Spleen (tissue), 11 donors: ENCODE results near the gene SEC24B. TPM values are rescaled to one million over a fixed set of nuclear protein-coding genes. Genes with fewer than 3 reads are reported as not detected.

ENCODE experiments used
- DNase-seq: peaks from one replicate; pipeline ENCODE4 v3.0.0-alpha.2; 2020
- H3K27ac ChIP-seq, 8 donors: fragments of 200-600 bp; sonication (generic) in 7 of 8; 1 replicate in 4 of 8; 2 replicates in 4 of 8; pipeline versions ENCODE4 v1.5.0 to v1.8.0; 2016 to 2021; ENCODE audit warnings: inconsistent platforms in 4 of 8, mild to moderate bottlenecking in 4 of 8, moderate library complexity in 1 of 8
- H3K27me3 ChIP-seq, 7 donors: fragments of 200-600 bp; sonication (generic) in 6 of 7; replicated peaks in 1 of 7; 1 replicate in 4 of 7; 2 replicates in 3 of 7; pipeline versions ENCODE4 v1.5.0 to v1.8.0; 2016 to 2021; ENCODE audit warnings: inconsistent platforms in 3 of 7, mild to moderate bottlenecking in 1 of 7
- H3K36me3 ChIP-seq, 6 donors: fragments of 200-600 bp; sonication (generic) in 5 of 6; 1 replicate in 4 of 6; 2 replicates in 2 of 6; pipeline versions ENCODE4 v1.5.0 to v1.8.0; 2016 to 2021; ENCODE audit warnings: inconsistent platforms in 2 of 6
- H3K4me1 ChIP-seq, 6 donors: fragments of 200-600 bp; sonication (generic) in 5 of 6; 1 replicate in 3 of 6; 2 replicates in 3 of 6; pipeline versions ENCODE4 v1.5.0 to v1.8.0; 2016 to 2021; ENCODE audit warnings: inconsistent platforms in 3 of 6
- H3K4me3 ChIP-seq, 8 donors: fragments of 200-600 bp; sonication (generic) in 7 of 8; 1 replicate in 4 of 8; 2 replicates in 4 of 8; pipeline versions ENCODE4 v1.5.0 to v1.8.0; 2016 to 2021; ENCODE audit warnings: inconsistent platforms in 4 of 8, mild to moderate bottlenecking in 4 of 8, moderate library complexity in 2 of 8
- H3K9me3 ChIP-seq, 8 donors: fragments of 200-600 bp; sonication (generic) in 7 of 8; 1 replicate in 4 of 8; 2 replicates in 4 of 8; pipeline versions ENCODE4 v1.5.0 to v1.8.0; 2016 to 2021; ENCODE audit warnings: inconsistent platforms in 4 of 8
- POLR2A ChIP-seq, 3 donors: fragments of 450-650 bp; IDR thresholded peaks; one replicate each; pipeline ENCODE4 v1.5.1; 2017; ENCODE audit warnings: antibody characterized with exemption in 3 of 3, mild to moderate bottlenecking in 1 of 3
- POLR2AphosphoS5 ChIP-seq, 3 donors: sonication (generic); formaldehyde crosslinking; IDR thresholded peaks; one replicate each; pipeline ENCODE4 v1.5.1; 2017; ENCODE audit warnings: antibody characterized with exemption in 3 of 3
- WGBS, 5 donors: extraction: QIAGEN DNeasy Blood & Tissue Kit in 3 of 5; methylation state at CpG; one replicate each; pipeline versions ENCODE4 v1.1.5 to v1.1.7; 2013 to 2018; 5-methylcytosine and 5-hydroxymethylcytosine counted together
- intact Hi-C: fragments of 100-400 bp; cut with DNase I; formaldehyde crosslinking; loops from one replicate; pipeline ENCODE4 v1.15.0; 2023; ENCODE audit warnings: low total_unique reads
- polyA plus RNA-seq, 3 donors: library from polyadenylated mRNA; stranded (reverse); fragments of 200-250 nt; gene quantifications; one replicate each; pipeline ENCODE4 v1.2.1, GENCODE V29; 2013
- total RNA-seq, 7 donors: library from RNA; depleted of rRNA in 3 of 7; stranded (reverse); fragments of >200 nt in 3 of 7; fragmentation: NEBNext Ultra II Directional in 4 of 7; extraction: Animal tissue kit (Norgen Biotek cat#: 25700) in 4 of 7; gene quantifications; one replicate each; pipeline versions ENCODE4 v1.1.0 to v1.2.1, GENCODE V29; 2016 to 2021
- TF ChIP-seq, protein P1 (sequence below), 11 experiments: fragments of 200-600 bp in 7 of 11; fragments of 450-650 bp in 4 of 11; sonication (generic) in 4 of 11; IDR thresholded peaks in 8 of 11; conservative IDR thresholded peaks in 3 of 11; 1 replicate in 7 of 11; 2 replicates in 4 of 11; pipeline versions ENCODE4 v1.4.0 to v1.8.0; 2016 to 2021; ENCODE audit warnings: antibody characterized with exemption in 11 of 11, inconsistent platforms in 4 of 11, mild to moderate bottlenecking in 1 of 11
- donor health status: healthy with polysubstance abuse.
- donor health status: DM: no; HTN: no; CAD: no; lungs with moderate emphysema.
- donor health status: DM: no; HTN: no; CAD: no.
- donor health status: Bipolar disorder and iron deficiency.
- donor health status: healthy.
- donor health status: DM: no; HTN: no; CAD: no.
- donor health status: DM: yes; HTN: yes; CAD: no.

The SEC24B gene
- total and polyA plus RNA-seq, 10 donors: 7.1 to 42.9 (median 32.4) TPM

DNA sequence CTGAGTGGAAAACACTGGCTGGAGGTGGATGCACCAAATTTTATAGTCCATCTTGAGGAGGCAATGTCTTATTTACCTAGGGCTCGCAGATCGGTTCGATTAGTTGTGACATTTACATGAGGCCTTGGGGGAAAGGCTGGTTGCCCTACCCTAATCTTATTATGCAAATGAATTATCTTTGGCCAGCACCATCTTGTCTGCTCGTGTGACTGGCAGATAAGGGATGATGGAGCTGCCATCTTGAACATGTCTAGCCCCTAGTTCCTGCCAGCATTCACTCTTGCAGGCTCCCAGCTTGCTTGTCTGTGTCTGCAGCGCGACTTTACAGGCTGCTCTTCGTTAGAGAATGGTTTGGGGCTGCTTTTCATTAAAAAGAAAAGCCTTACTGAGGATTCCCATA, 61.9 kb downstream of the SEC24B start:
- H3K36me3 ChIP-seq: peaks cover 0 to 96% (median 56%) of the 10 kb centered on the region in 6 donors
- WGBS, 5 donors: 88 to 96% (median 94%) methylated on average over 7 of the region's 7 CpGs

GRCh38 chr4:109496875-109497274, 63.3 kb downstream of the SEC24B start:
- H3K9me3 ChIP-seq: no peaks in the 10 kb centered on the region
- intact Hi-C loops: no loop called here
- no peak overlapping the region for H3K27ac ChIP-seq
- WGBS, 5 donors: 91 to 97% (median 96%) methylated on average over 2 of the region's 2 CpGs
- H3K4me3 ChIP-seq: no peak overlapping the region
- peaks cover 0 to 100% (median 62%) of the 10 kb centered on the region in 6 donors for H3K36me3 ChIP-seq
- no peak for DNase-seq
- TF ChIP-seq, protein P1, sequence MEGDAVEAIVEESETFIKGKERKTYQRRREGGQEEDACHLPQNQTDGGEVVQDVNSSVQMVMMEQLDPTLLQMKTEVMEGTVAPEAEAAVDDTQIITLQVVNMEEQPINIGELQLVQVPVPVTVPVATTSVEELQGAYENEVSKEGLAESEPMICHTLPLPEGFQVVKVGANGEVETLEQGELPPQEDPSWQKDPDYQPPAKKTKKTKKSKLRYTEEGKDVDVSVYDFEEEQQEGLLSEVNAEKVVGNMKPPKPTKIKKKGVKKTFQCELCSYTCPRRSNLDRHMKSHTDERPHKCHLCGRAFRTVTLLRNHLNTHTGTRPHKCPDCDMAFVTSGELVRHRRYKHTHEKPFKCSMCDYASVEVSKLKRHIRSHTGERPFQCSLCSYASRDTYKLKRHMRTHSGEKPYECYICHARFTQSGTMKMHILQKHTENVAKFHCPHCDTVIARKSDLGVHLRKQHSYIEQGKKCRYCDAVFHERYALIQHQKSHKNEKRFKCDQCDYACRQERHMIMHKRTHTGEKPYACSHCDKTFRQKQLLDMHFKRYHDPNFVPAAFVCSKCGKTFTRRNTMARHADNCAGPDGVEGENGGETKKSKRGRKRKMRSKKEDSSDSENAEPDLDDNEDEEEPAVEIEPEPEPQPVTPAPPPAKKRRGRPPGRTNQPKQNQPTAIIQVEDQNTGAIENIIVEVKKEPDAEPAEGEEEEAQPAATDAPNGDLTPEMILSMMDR (IDR thresholded peaks at IDR 0.05 in 8 of 11, conservative IDR thresholded peaks at IDR 0.05 in 3 of 11): no peak
- no peak for TF ChIP-seq POLR2A (IDR thresholded peaks at IDR 0.05)
- TF ChIP-seq POLR2AphosphoS5 (IDR thresholded peaks at IDR 0.05): no peak
- H3K27me3 ChIP-seq: no peaks in the 10 kb centered on the region
- H3K4me1 ChIP-seq: no peaks in the 10 kb centered on the region

More for the DNA sequence above, 61.9 kb downstream of the SEC24B start:
- Histone ChIP-seq H3K27me3 (no peaks in the 10 kb centered on the region), H3K9me3 (no peaks in the 10 kb centered on the region), H3K27ac (no peak overlapping the region), H3K4me1 (no peaks in the 10 kb centered on the region), H3K4me3 (no peak overlapping the region)
- no peak for DNase-seq
- TF ChIP-seq POLR2AphosphoS5 (IDR thresholded peaks at IDR 0.05): no peak
- TF ChIP-seq, protein P1 (IDR thresholded peaks at IDR 0.05 in 8 of 11, conservative IDR thresholded peaks at IDR 0.05 in 3 of 11): no peak
- TF ChIP-seq POLR2A (IDR thresholded peaks at IDR 0.05): no peak
- intact Hi-C loops: no loop called here

- intact Hi-C loops: no loop called here
- peaks cover 0 to 100% (median 59%) of the 10 kb centered on the region in 6 donors for H3K36me3 ChIP-seq
- no peak for TF ChIP-seq POLR2A (IDR thresholded peaks at IDR 0.05)
- TF ChIP-seq, protein P1 (IDR thresholded peaks at IDR 0.05 in 8 of 11, conservative IDR thresholded peaks at IDR 0.05 in 3 of 11): no peak
- no peak for TF ChIP-seq POLR2AphosphoS5 (IDR thresholded peaks at IDR 0.05)
Measured at GRCh38 chr4:109497511-109497910, 63.9 kb downstream of the SEC24B start.

GRCh38 chr4:109499513-109499912, 65.9 kb downstream of the SEC24B start:
- 87 to 98% (median 92%) methylated on average over 2 of the region's 2 CpGs for WGBS, 5 donors
- TF ChIP-seq, protein P1 (IDR thresholded peaks at IDR 0.05 in 8 of 11, conservative IDR thresholded peaks at IDR 0.05 in 3 of 11): no peak
- TF ChIP-seq POLR2A (IDR thresholded peaks at IDR 0.05) (no peak), POLR2AphosphoS5 (IDR thresholded peaks at IDR 0.05) (no peak)
- peaks cover 0 to 99% (median 56%) of the 10 kb centered on the region in 6 donors for H3K36me3 ChIP-seq
- no peaks in the 10 kb centered on the region for H3K9me3 ChIP-seq
- H3K4me3 ChIP-seq: no peak overlapping the region
- no peaks in the 10 kb centered on the region for H3K4me1 ChIP-seq
- intact Hi-C loops: no loop called here
- no peak overlapping the region for H3K27ac ChIP-seq
- DNase-seq: no peak
- H3K27me3 ChIP-seq: no peaks in the 10 kb centered on the region

More at GRCh38 chr4:109497511-109497910, 63.9 kb downstream of the SEC24B start:
- Histone ChIP-seq H3K27ac (no peak overlapping the region), H3K4me3 (no peak overlapping the region), H3K9me3 (no peaks in the 10 kb centered on the region), H3K4me1 (no peaks in the 10 kb centered on the region), H3K27me3 (no peaks in the 10 kb centered on the region)
- DNase-seq: no peak
